ENCODE measurements around the gene ANGPTL2.

- TF ChIP-seq, protein P1, sequence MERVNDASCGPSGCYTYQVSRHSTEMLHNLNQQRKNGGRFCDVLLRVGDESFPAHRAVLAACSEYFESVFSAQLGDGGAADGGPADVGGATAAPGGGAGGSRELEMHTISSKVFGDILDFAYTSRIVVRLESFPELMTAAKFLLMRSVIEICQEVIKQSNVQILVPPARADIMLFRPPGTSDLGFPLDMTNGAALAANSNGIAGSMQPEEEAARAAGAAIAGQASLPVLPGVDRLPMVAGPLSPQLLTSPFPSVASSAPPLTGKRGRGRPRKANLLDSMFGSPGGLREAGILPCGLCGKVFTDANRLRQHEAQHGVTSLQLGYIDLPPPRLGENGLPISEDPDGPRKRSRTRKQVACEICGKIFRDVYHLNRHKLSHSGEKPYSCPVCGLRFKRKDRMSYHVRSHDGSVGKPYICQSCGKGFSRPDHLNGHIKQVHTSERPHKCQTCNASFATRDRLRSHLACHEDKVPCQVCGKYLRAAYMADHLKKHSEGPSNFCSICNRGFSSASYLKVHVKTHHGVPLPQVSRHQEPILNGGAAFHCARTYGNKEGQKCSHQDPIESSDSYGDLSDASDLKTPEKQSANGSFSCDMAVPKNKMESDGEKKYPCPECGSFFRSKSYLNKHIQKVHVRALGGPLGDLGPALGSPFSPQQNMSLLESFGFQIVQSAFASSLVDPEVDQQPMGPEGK (CRISPR knock-in tag; IDR thresholded peaks at IDR 0.05; ENCODE audit: borderline replicate concordance), result no peak
- TF ChIP-seq ARNTL (CRISPR knock-in tag; IDR thresholded peaks at IDR 0.05; ENCODE audit: borderline replicate concordance, low read depth), result no peak
- no peak for TF ChIP-seq ZC3H10 (CRISPR knock-in tag; IDR thresholded peaks at IDR 0.05)
Observed at GRCh38 chr9:127039492-127039891, 82.9 kb downstream of the ANGPTL2 start.
